ENCODE measurements around the gene RPS16. TPM values are rescaled to one million over a fixed set of nuclear protein-coding genes. Genes with fewer than 3 reads are reported as not detected.

RPS16 gene
- total and polyA plus RNA-seq, 2 of the 8 experiments (the other 6 are each of a cell fraction or from before 2014, with no cell fraction given): 2,433 to 7,810 TPM

DNA sequence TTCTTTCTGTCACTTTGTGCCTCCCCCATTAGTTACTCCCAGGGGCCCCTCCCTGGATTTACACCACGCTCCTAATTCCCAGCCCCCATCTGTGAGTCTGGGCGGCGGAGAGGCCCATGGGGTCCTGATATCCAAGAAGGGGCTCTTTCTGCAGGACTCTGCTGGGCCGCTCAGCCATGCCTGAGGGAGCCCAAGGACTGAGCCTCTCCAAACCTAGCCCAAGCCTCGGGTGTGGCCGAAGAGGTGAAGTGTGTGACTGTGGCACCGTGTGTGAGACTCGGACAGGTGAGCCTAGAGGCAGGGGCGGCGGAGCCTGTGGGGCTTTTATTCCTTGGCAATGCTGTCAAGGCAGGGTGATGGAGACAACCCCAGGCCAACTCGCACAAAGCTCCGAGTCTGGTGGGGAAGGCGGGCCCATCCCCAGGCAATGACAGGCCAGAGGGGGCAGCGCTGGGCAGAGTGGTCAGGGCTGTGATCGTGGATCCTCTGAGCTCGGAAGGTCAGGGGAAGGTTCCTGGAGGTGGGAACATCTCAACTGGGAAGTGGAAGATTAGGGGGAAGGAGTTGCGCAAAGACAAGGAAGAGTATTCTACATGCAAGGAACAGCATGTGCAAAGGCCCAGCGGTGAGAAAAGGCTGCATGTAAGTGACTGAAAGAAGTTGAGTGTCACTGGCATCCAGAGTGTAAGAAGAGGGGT is 21.7 kb downstream of the RPS16 start (continued):
- TF ChIP-seq CHD7 (IDR thresholded peaks at IDR 0.05; ENCODE audit: insufficient replicate concordance, low read length) (no peak), CBX8 (IDR thresholded peaks at IDR 0.05; ENCODE audit: borderline replicate concordance, low read depth, low read length) (no peak)

Measured in H1 (cell line).